ENCODE results near the gene PNPLA6.

Gene PNPLA6

GRCh38 chr19:7535047-7535997 lies at the start of gene PNPLA6:
TSS of gene PNPLA6 (plus strand) at chr19:7535717. CDS start at chr19:7535789, 72 bp downstream.
- peak; percentile 95 for DNase-seq (ENCODE audit: low spot score)

GRCh38 chr19:7486923-7487322 lies 48.6 kb upstream of the PNPLA6 start:
- no peak for DNase-seq (ENCODE audit: low spot score)

- DNase-seq (ENCODE audit: low spot score) = peak; percentile 98
These were observed 46.7 kb upstream of the PNPLA6 start, which contains the start of gene PEX11G for GRCh38 chr19:7488736-7489353. TSS of gene PEX11G (minus strand) at chr19:7489035. CDS start at chr19:7489010, 25 bp downstream.

GRCh38 chr19:7489609-7490044 lies 45.9 kb upstream of the PNPLA6 start:
- no peak for DNase-seq (ENCODE audit: low spot score)

- DNase-seq (ENCODE audit: low spot score) = no peak
These were observed 43.4 kb upstream of the PNPLA6 start for GRCh38 chr19:7492142-7492541.

- DNase-seq (ENCODE audit: low spot score) = no peak
These were observed 43.0 kb upstream of the PNPLA6 start for GRCh38 chr19:7492558-7492957.

- no peak for DNase-seq (ENCODE audit: low spot score)
These were observed 41.0 kb upstream of the PNPLA6 start for GRCh38 chr19:7494416-7495098.

GRCh38 chr19:7497292-7497691 lies 38.2 kb upstream of the PNPLA6 start:
- DNase-seq (ENCODE audit: low spot score) = no peak

- peak; percentile 78 for DNase-seq (ENCODE audit: low spot score)
These were observed 34.6 kb upstream of the PNPLA6 start for GRCh38 chr19:7500811-7501450.

- DNase-seq (ENCODE audit: low spot score) = no peak
These were observed 33.0 kb upstream of the PNPLA6 start for GRCh38 chr19:7502552-7502951.

GRCh38 chr19:7504684-7505083 lies 30.8 kb upstream of the PNPLA6 start:
- DNase-seq (ENCODE audit: low spot score) = no peak

GRCh38 chr19:7505288-7505681 lies 30.2 kb upstream of the PNPLA6 start:
- DNase-seq (ENCODE audit: low spot score) = no peak

- DNase-seq (ENCODE audit: low spot score) = peak; percentile 73
These were observed 29.7 kb upstream of the PNPLA6 start for GRCh38 chr19:7505682-7506384.

GRCh38 chr19:7506385-7507328 lies 28.9 kb upstream of the PNPLA6 start:
- peak; percentile 53 for DNase-seq (ENCODE audit: low spot score)

- no peak for DNase-seq (ENCODE audit: low spot score)
These were observed 27.6 kb upstream of the PNPLA6 start for GRCh38 chr19:7507884-7508283.

- DNase-seq (ENCODE audit: low spot score) = no peak
These were observed 25.9 kb upstream of the PNPLA6 start for GRCh38 chr19:7509625-7510024.

- DNase-seq (ENCODE audit: low spot score) = no peak
These were observed 23.1 kb upstream of the PNPLA6 start for GRCh38 chr19:7512400-7512851.

GRCh38 chr19:7513809-7514642 lies 21.5 kb upstream of the PNPLA6 start:
- DNase-seq (ENCODE audit: low spot score) = no peak

- DNase-seq (ENCODE audit: low spot score) = no peak
These were observed 20.3 kb upstream of the PNPLA6 start for GRCh38 chr19:7515110-7515644.

Data from germinal center (tissue), 1 donor.